Cardiac fibroblast (primary cell): ENCODE results near the gene NPS.
A peak's percentile ranks its signal among the peaks of the same experiment; 100 is the strongest.

Experiments used
- DNase-seq, 2 donors: peaks; one replicate each; pipeline versions ENCODE4 v3.0.0 to v3.0.0-alpha.2; 2010; ENCODE audit warnings: low read depth in 2 of 2
- H3K4me3 ChIP-seq, 2 donors: replicated peaks in 1 of 2; 1 replicate in 1 of 2; 2 replicates in 1 of 2; pipeline ENCODE4 v1.5.1; 2011; ENCODE audit warnings: low read depth in 2 of 2, low read length in 2 of 2, mild to moderate bottlenecking in 2 of 2, moderate library complexity in 1 of 2
- CTCF ChIP-seq: IDR thresholded peaks from one replicate; pipeline ENCODE4 v1.5.1; 2011; ENCODE audit warnings: low read depth, mild to moderate bottlenecking, low read length, inconsistent platforms

The NPS gene, protein sequence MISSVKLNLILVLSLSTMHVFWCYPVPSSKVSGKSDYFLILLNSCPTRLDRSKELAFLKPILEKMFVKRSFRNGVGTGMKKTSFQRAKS

DNA sequence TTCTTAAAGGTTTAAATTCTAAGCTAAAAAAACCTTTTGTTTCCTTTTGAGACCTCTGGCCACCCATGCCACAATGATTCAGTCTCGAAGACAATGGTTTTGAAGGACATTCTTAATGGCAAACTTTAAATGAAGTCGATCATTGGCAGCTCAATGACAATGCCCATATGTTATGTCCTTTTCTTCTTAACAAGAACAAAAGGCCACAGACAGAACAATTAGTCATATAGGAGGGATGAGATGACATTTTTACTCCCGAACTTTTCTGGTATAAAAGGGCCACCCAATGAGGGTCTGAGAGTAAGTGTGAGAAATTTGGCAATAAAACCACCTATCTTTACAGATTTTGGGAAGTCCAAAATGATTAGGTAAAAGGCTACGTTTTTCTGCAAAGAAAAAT, at the start of gene NPS:
NPS (plus strand) TSS at position 301 of the 400 bp plus-strand sequence; CDS start at position 361, 60 bp downstream.
- no peak for TF ChIP-seq CTCF
- H3K4me3 ChIP-seq, result no peak within 1 kb of the TSS
- no peak for DNase-seq

DNA sequence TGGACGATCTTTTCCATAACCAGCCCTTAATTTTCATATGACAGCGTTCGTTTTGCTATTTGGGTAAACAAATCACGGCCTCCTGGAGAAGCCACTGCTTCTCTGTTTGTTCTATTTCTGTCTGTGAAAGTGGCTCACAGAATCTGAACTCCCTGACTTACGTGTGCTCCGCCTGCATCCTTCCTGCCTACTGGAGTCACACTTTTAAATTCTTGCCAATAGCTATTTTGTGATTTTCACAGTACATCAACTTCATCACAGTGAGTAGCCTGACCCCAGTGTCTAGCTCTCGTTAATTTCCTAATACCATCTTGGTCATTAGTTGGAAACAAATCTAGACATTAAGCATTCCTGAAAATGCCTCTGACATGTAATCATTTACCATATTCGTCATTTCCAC, 49.0 kb upstream of the NPS start:
- TF ChIP-seq CTCF, result no peak

DNA sequence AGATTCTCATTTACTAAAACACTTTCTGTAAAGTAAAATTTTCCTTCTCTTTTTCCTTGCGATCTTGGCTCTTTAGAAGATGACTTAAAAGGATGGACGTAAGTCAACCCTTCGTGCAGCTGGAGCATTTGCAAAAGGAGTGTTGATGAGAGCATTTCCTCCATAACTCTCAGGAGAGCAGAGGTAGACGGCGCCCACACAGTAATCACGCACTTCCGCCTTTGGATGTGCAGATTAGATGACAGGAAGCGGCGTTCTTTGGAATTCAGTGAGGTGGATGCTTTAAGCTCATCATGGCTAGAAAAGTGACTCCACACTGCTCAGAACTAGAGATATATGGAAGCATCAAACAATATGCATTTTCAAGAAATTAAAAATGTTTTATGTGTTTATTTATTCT, 43.0 kb upstream of the NPS start:
- TF ChIP-seq CTCF, result no peak
- no peak overlapping the region for H3K4me3 ChIP-seq
- DNase-seq, result peak in 1 of 2 donors; percentile 29

More for the DNA sequence above, 49.0 kb upstream of the NPS start:
- H3K4me3 ChIP-seq, result no peak overlapping the region
- no peak for DNase-seq

DNA sequence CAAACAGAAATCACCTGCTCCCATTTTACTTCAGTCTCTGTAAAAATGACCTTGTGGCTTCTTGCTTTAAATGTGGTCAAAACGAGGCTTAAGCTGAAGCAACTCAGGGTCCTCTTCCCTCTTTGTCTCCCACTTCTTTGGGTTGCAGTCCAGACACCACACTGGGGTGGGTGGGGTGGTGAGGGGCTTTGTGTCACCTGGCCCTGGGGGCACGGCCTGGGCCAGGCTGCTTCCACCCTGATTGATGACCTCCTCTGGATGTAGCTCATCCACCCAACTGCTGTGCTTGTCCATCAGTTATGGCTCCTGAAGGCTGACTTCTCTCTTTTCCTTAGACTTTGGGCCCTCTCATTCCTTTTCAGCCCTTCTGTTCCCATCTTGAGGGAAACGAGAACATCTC, 26.8 kb upstream of the NPS start:
- DNase-seq, result no peak
- H3K4me3 ChIP-seq, result no peak overlapping the region
- TF ChIP-seq CTCF, result no peak

GRCh38 chr10:127523476-127523875, 25.6 kb upstream of the NPS start:
- TF ChIP-seq CTCF, result no peak
- no peak overlapping the region for H3K4me3 ChIP-seq
- DNase-seq, result no peak

DNA sequence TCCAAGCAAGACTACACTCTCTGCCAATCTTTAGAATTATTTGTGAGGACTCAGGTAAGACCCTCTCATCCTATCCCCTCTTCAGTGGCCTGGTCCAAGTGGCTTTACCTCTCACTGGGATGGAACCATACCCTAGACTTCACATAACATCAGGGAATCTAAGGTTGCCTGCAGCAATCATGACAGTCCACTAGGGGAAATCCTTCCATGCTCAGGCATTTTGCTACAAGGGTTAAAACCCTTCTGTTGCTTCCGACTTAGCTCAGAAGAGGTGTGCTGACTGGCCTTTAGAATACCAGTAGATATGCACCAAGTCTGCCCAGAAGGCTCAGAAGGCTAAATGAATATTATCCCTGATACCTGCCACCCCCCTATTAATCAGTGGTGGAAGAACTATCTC, 24.9 kb upstream of the NPS start:
- no peak for DNase-seq

More for the DNA sequence above, 24.9 kb upstream of the NPS start:
- TF ChIP-seq CTCF, result no peak
- no peak overlapping the region for H3K4me3 ChIP-seq
